A549 (cell line): Measurements from ENCODE around the gene PERM1. TPM values are rescaled to one million over a fixed set of nuclear protein-coding genes. Genes with fewer than 3 reads are reported as not detected.

ENCODE experiments used
- ATAC-seq, 2 experiments: fragments of 200-7000 bp in 1 of 2; fragments of >200 bp in 1 of 2; cut with Nextera tagmentation in 1 of 2; cut with Tn5 transposase in 1 of 2; 3 replicates each; pipeline versions ENCODE4 v1.8.0 to v1.9.1; 2018 to 2020; ENCODE audit warnings: mild to moderate bottlenecking in 1 of 2, moderate library complexity in 1 of 2
- CTCF ChIA-PET: fragments of 300-600 bp; sonication (Branson Sonifier 250); formaldehyde crosslinking; extraction: SDS; loops from one replicate; lab custom pipeline; 2021; ENCODE audit warnings: antibody characterized with exemption, inconsistent platforms; lab: Yijun Ruan, JAX
- POLR2A ChIA-PET: fragments of 350-600 bp; formaldehyde crosslinking; extraction: SDS; loops from one replicate; lab custom pipeline; 2021; ENCODE audit warnings: antibody characterized with exemption, inconsistent platforms; lab: Yijun Ruan, JAX
- DNase-seq, 2 experiments: peaks; one replicate each; pipeline versions ENCODE4 v3.0.0 to v3.0.0-alpha.2; 2011 to 2016; ENCODE audit warnings: low read depth in 1 of 2, low spot score in 1 of 2
- FAIRE-seq: peaks from 2 replicates; lab custom pipeline; 2011; peaks lifted over from hg19 to GRCh38; lab: Jason Lieb, UNC
- H3K27ac ChIP-seq, 2 experiments: fragments of >200 bp; sonication (Bioruptor Twin); formaldehyde crosslinking; 3 replicates each; pipeline ENCODE4 v1.5.1; 2016 to 2017
- H3K4me1 ChIP-seq: fragments of >200 bp; sonication (Bioruptor Twin); formaldehyde crosslinking; 3 replicates; pipeline ENCODE4 v1.6.1; 2016
- H3K4me2 ChIP-seq: fragments of >200 bp; sonication (Bioruptor Twin); formaldehyde crosslinking; 3 replicates; pipeline ENCODE4 v1.6.1; 2016
- H3K4me3 ChIP-seq: fragments of >200 bp; sonication (Bioruptor Twin); formaldehyde crosslinking; 3 replicates; pipeline ENCODE4 v1.5.1; 2016
- H3K9me3 ChIP-seq: fragments of >200 bp; sonication (Bioruptor Twin); formaldehyde crosslinking; 3 replicates; pipeline ENCODE4 v1.6.1; 2016
- ATOH8 ChIP-seq: fragments of 250-450 bp; sonication (Bioruptor Pico); IDR thresholded peaks from 2 replicates; pipeline ENCODE4 v1.5.0; 2020; ENCODE audit warnings: low read depth, mild to moderate bottlenecking, moderate library complexity
- BCL3 ChIP-seq: fragments of >200 bp; sonication (Bioruptor Twin); formaldehyde crosslinking; IDR thresholded peaks from 3 replicates; pipeline ENCODE4 v1.6.1; 2016
- CEBPB ChIP-seq, 2 experiments: fragments of >200 bp in 1 of 2; sonication (Bioruptor Twin) in 1 of 2; formaldehyde crosslinking in 1 of 2; IDR thresholded peaks; 2 replicates each; pipeline ENCODE4 v1.6.1; 2012 to 2016
- CHD2 ChIP-seq: fragments of 150-350 bp; IDR thresholded peaks from 2 replicates; pipeline ENCODE4 v1.6.1; 2014; ENCODE audit warnings: low read length; ENCODE audit not compliant: partially characterized antibody
- CHD4 ChIP-seq: fragments of 200-600 bp; sonication (generic); IDR thresholded peaks from 2 replicates; pipeline ENCODE4 v1.6.1; 2016; ENCODE audit warnings: antibody characterized with exemption, mild to moderate bottlenecking, borderline replicate concordance
- EHF ChIP-seq: fragments of 250-450 bp; sonication (Bioruptor Pico); IDR thresholded peaks from 2 replicates; pipeline ENCODE4 v1.5.0; 2020; ENCODE audit warnings: mild to moderate bottlenecking
- EHMT2 ChIP-seq: fragments of 200-600 bp; sonication (generic); IDR thresholded peaks from 2 replicates; pipeline ENCODE4 v1.6.1; 2016; ENCODE audit warnings: antibody characterized with exemption, low read depth, mild to moderate bottlenecking, moderate library complexity
- EP300 ChIP-seq, 2 experiments: fragments of >200 bp; sonication (Bioruptor Twin); formaldehyde crosslinking; IDR thresholded peaks; 2 replicates in 1 of 2; 3 replicates in 1 of 2; pipeline ENCODE4 v1.6.1; 2016 to 2017
- ESRRA ChIP-seq: fragments of 150-350 bp; IDR thresholded peaks from 2 replicates; pipeline ENCODE4 v1.6.1; 2014; ENCODE audit warnings: mild to moderate bottlenecking, low read length, borderline replicate concordance
- FOSL2 ChIP-seq, 2 experiments: fragments of 450-650 bp in 1 of 2; fragments of >200 bp in 1 of 2; sonication (Bioruptor Twin) in 1 of 2; formaldehyde crosslinking; IDR thresholded peaks; 2 replicates each; pipeline versions ENCODE4 v1.5.0 to v1.6.1; 2016 to 2020; ENCODE audit warnings: mild to moderate bottlenecking in 1 of 2, moderate library complexity in 1 of 2
- GATA3 ChIP-seq: IDR thresholded peaks from 2 replicates; pipeline ENCODE4 v1.6.1; 2012; ENCODE audit warnings: borderline replicate concordance
- HMGXB4 ChIP-seq: fragments of 250-450 bp; sonication (Bioruptor Pico); IDR thresholded peaks from 2 replicates; pipeline ENCODE4 v1.5.0; 2021; ENCODE audit warnings: mild to moderate bottlenecking, moderate library complexity, borderline replicate concordance
- HOXA7 ChIP-seq: fragments of 250-450 bp; sonication (Bioruptor Pico); IDR thresholded peaks from 2 replicates; pipeline ENCODE4 v1.5.0; 2020; ENCODE audit warnings: mild to moderate bottlenecking, moderate library complexity
- HOXB5 ChIP-seq: fragments of 250-450 bp; sonication (Bioruptor Pico); IDR thresholded peaks from 2 replicates; pipeline ENCODE4 v1.5.0; 2020; ENCODE audit warnings: mild to moderate bottlenecking, moderate library complexity
- KDM5A ChIP-seq: fragments of 200-600 bp; sonication (generic); IDR thresholded peaks from 2 replicates; pipeline ENCODE4 v1.6.1; 2016; ENCODE audit warnings: antibody characterized with exemption, mild to moderate bottlenecking
- MAFK ChIP-seq: fragments of 450-650 bp; IDR thresholded peaks from 2 replicates; pipeline ENCODE4 v1.6.1; 2014; ENCODE audit not compliant: partially characterized antibody
- MAX ChIP-seq: IDR thresholded peaks from 2 replicates; pipeline ENCODE4 v1.6.1; 2012
- MAZ ChIP-seq: fragments of 150-350 bp; IDR thresholded peaks from 2 replicates; pipeline ENCODE4 v1.6.1; 2014; ENCODE audit warnings: antibody characterized with exemption, low read depth, low read length, borderline replicate concordance
- MYC ChIP-seq: IDR thresholded peaks from 2 replicates; pipeline ENCODE4 v1.6.1; 2012; ENCODE audit warnings: mild to moderate bottlenecking, inconsistent platforms, low read length, improper control_type of control experiment, borderline replicate concordance
- PBX3 ChIP-seq: IDR thresholded peaks from 2 replicates; pipeline ENCODE4 v1.6.1; 2012
- PHF8 ChIP-seq: fragments of 200-600 bp; sonication (generic); IDR thresholded peaks from 2 replicates; pipeline ENCODE4 v1.6.1; 2016; ENCODE audit warnings: low read depth, mild to moderate bottlenecking, antibody characterized with exemption, moderate library complexity, borderline replicate concordance
- RFX5 ChIP-seq: fragments of 450-650 bp; IDR thresholded peaks from 2 replicates; pipeline ENCODE4 v1.7.1; 2014; ENCODE audit warnings: antibody characterized with exemption, mild to moderate bottlenecking, moderate library complexity
- RNF2 ChIP-seq: fragments of 200-600 bp; sonication (generic); IDR thresholded peaks from 2 replicates; pipeline ENCODE4 v1.6.1; 2016; ENCODE audit warnings: low read depth, mild to moderate bottlenecking, antibody characterized with exemption, moderate library complexity, borderline replicate concordance
- SMC3 ChIP-seq: fragments of >200 bp; sonication (Bioruptor Twin); formaldehyde crosslinking; IDR thresholded peaks from 3 replicates; pipeline ENCODE4 v1.6.1; 2018; ENCODE audit warnings: inconsistent platforms
- ZC3H11A ChIP-seq: fragments of 450-650 bp; IDR thresholded peaks from 2 replicates; pipeline ENCODE4 v1.6.1; 2014; ENCODE audit warnings: antibody characterized with exemption, mild to moderate bottlenecking
- ZNF302 ChIP-seq: fragments of 250-450 bp; sonication (Bioruptor Pico); IDR thresholded peaks from 2 replicates; pipeline ENCODE4 v1.9.0; 2021; ENCODE audit warnings: inconsistent platforms, mild to moderate bottlenecking, moderate library complexity
- WGBS: methylation state at CpG from one replicate; pipeline ENCODE4 v1.1.6; 2017; ENCODE audit errors: missing lambda C conversion rate; 5-methylcytosine and 5-hydroxymethylcytosine counted together
- polyA plus RNA-seq, 4 experiments: library from polyadenylated mRNA; depleted of rRNA in 3 of 4; stranded (reverse); fragments of >200 nt; fragmentation: RNase III in 1 of 4; extraction: RNeasy Plus Mini Kit Qiagen cat#74134 plus additional on column Dnase treatment in 1 of 4; gene quantifications; 2 replicates in 3 of 4; 3 replicates in 1 of 4; pipeline ENCODE4 v1.2.3, GENCODE V29; 2011 to 2017

Gene PERM1
- polyA plus RNA-seq, 2 of the 4 experiments (the other 2 are of a cell fraction): 0.30 TPM; not detected in 1

GRCh38 chr1:965526-966134 lies 16.3 kb downstream of the PERM1 start:
- Histone ChIP-seq H3K9me3 (no peaks in the 10 kb centered on the region), H3K4me3 (peak overlapping the region; percentile 70; the same call in 2 of the 3 replicates), H3K4me1 (peaks cover 13% of the 10 kb centered on the region), H3K4me2 (peak overlapping the region; percentile 89), H3K27ac (peak overlapping the region; percentile 94 to 96)
- CTCF ChIA-PET: interaction anchor here (1.4 kb wide), 1 partner anchor 19 kb away, joined by 3 read pairs; no protein-coding TSS in a partner anchor
- FAIRE-seq (no peak), ATAC-seq (peak; percentile 2; a peak in 3 of 6 replicates), DNase-seq (no peak)
- no peak for TF ChIP-seq ESRRA
- no peak for TF ChIP-seq RNF2
- no peak for TF ChIP-seq FOSL2 (IDR thresholded peaks at IDR 0.05)
- no peak for TF ChIP-seq FOSL2 (CRISPR knock-in tag; IDR thresholded peaks at IDR 0.05)
- TF ChIP-seq RFX5: no peak
- TF ChIP-seq EHMT2: no peak
- TF ChIP-seq CEBPB (IDR thresholded peaks at IDR 0.05): no peak
- no peak for TF ChIP-seq MAX
- no peak for TF ChIP-seq PHF8
- no peak for TF ChIP-seq GATA3
- TF ChIP-seq HMGXB4 (CRISPR knock-in tag): no peak
- TF ChIP-seq MYC: no peak
- TF ChIP-seq EP300 (IDR thresholded peaks at IDR 0.05): no peak
- POLR2A ChIA-PET: no interaction called here
- 43% methylated on average over 5 of the region's 26 CpGs for WGBS

- ChIA-PET CTCF (interaction anchor here (0.7 to 1.4 kb wide), 2 partner anchors 11 to 20 kb away, joined by 3 read pairs; no protein-coding TSS in a partner anchor), POLR2A (no interaction called here)
- Histone ChIP-seq H3K9me3 (no peaks in the 10 kb centered on the region), H3K27ac (no peak overlapping the region; a peak in 1 of 6 replicates), H3K4me3 (no peak overlapping the region), H3K4me2 (no peak overlapping the region), H3K4me1 (peaks cover 14% of the 10 kb centered on the region)
- no peak for TF ChIP-seq ATOH8 (CRISPR knock-in tag)
- no peak for TF ChIP-seq SMC3
- no peak for TF ChIP-seq RFX5
- no peak for TF ChIP-seq EHF (CRISPR knock-in tag)
- TF ChIP-seq MYC: no peak
- no peak for TF ChIP-seq HOXB5 (CRISPR knock-in tag)
- TF ChIP-seq MAZ: no peak
- TF ChIP-seq BCL3: no peak
- no peak for TF ChIP-seq CHD2
- TF ChIP-seq HOXA7 (CRISPR knock-in tag): no peak
- no peak for TF ChIP-seq HMGXB4 (CRISPR knock-in tag)
- no peak for TF ChIP-seq PHF8
- no peak for TF ChIP-seq CHD4
- TF ChIP-seq KDM5A: no peak
- no peak for TF ChIP-seq ZC3H11A
- no peak for TF ChIP-seq PBX3
- TF ChIP-seq MAFK: no peak
- TF ChIP-seq ZNF302 (CRISPR knock-in tag): no peak
- WGBS: 94% methylated on average over 19 of the region's 51 CpGs
- DNase-seq (no peak), ATAC-seq (no peak), FAIRE-seq (no peak)
These were observed 17.0 kb downstream of the PERM1 start for GRCh38 chr1:964691-965525.
